Smooth muscle cell (in vitro differentiated cells): ENCODE measurements around the gene ARHGAP29. TPM values are rescaled to one million over a fixed set of nuclear protein-coding genes. Genes with fewer than 3 reads are reported as not detected.

Experiments used
- DNase-seq: peaks from one replicate; lab custom pipeline; 2025; ENCODE audit not compliant: unreplicated experiment; lab: John Stamatoyannopoulos, UW
- H2AFZ ChIP-seq: fragments of 200-600 bp; sonication (generic); 2 replicates; pipeline ENCODE4 v1.6.0; 2016; ENCODE audit warnings: antibody characterized with exemption, low read depth, mild to moderate bottlenecking
- H3F3A ChIP-seq: fragments of 200-600 bp; sonication (generic); 2 replicates; pipeline ENCODE4 v1.6.0; 2017; ENCODE audit warnings: antibody characterized with exemption, low read depth
- H3K27ac ChIP-seq: fragments of 200-600 bp; sonication (generic); 2 replicates; pipeline ENCODE4 v1.5.1; 2016; ENCODE audit warnings: low read depth, mild to moderate bottlenecking
- H3K27me3 ChIP-seq: fragments of 200-600 bp; sonication (generic); 2 replicates; pipeline ENCODE4 v1.6.1; 2016; ENCODE audit warnings: low read depth, mild to moderate bottlenecking
- H3K36me3 ChIP-seq: fragments of 200-600 bp; sonication (generic); 2 replicates; pipeline ENCODE4 v1.5.1; 2016; ENCODE audit warnings: low read depth
- H3K4me1 ChIP-seq: fragments of 200-600 bp; sonication (generic); 2 replicates; pipeline ENCODE4 v1.5.1; 2016; ENCODE audit warnings: low read depth
- H3K4me2 ChIP-seq: fragments of 200-600 bp; sonication (generic); 2 replicates; pipeline ENCODE4 v1.6.0; 2016; ENCODE audit warnings: mild to moderate bottlenecking
- H3K4me3 ChIP-seq: fragments of 200-600 bp; sonication (generic); 2 replicates; pipeline ENCODE4 v1.5.1; 2016; ENCODE audit warnings: mild to moderate bottlenecking
- H3K79me2 ChIP-seq: fragments of 200-600 bp; sonication (generic); 2 replicates; pipeline ENCODE4 v1.6.0; 2016; ENCODE audit warnings: low read depth, mild to moderate bottlenecking
- H3K9ac ChIP-seq: fragments of 200-600 bp; sonication (generic); 2 replicates; pipeline ENCODE4 v1.6.0; 2016; ENCODE audit warnings: low read depth
- H3K9me3 ChIP-seq: fragments of 200-600 bp; sonication (generic); replicated peaks from 2 replicates; pipeline ENCODE4 v1.5.1; 2016; ENCODE audit warnings: low read depth
- H4K20me1 ChIP-seq: fragments of 200-600 bp; sonication (generic); 2 replicates; pipeline ENCODE4 v1.6.0; 2016; ENCODE audit warnings: low read depth
- CTCF ChIP-seq: fragments of 200-600 bp; sonication (generic); IDR thresholded peaks from 2 replicates; pipeline ENCODE4 v1.5.1; 2017; ENCODE audit warnings: borderline replicate concordance, mild to moderate bottlenecking, antibody characterized with exemption; ENCODE audit not compliant: insufficient read depth, poor library complexity, severe bottlenecking
- whole genome bisulfite sequencing: methylation state at CpG from one replicate; pipeline ENCODE4 v1.1.7; 2016; ENCODE audit warnings: low lambda C conversion rate; 5-methylcytosine and 5-hydroxymethylcytosine counted together
- polyA plus RNA-seq: library from polyadenylated mRNA; unstranded; fragments of >200 nt; fragmentation: Nextera tagmentation; extraction: Ambion mirVana; gene quantifications from 2 replicates; pipeline ENCODE4 v1.2.1, GENCODE V29; 2016
- total RNA-seq: library from RNA; depleted of rRNA; stranded (reverse); fragments of >200 nt; gene quantifications from 2 replicates; pipeline ENCODE4 v1.2.3, GENCODE V29; 2014

Gene ARHGAP29
- total and polyA plus RNA-seq, 2 experiments from 2014 or later = 8.0 to 39.9 TPM

- Histone ChIP-seq H3K4me1 (peaks cover 11% of the 10 kb centered on the region), H3F3A (no peaks in the 10 kb centered on the region), H4K20me1 (peaks cover 13% of the 10 kb centered on the region), H3K9me3 (peaks cover 3% of the 10 kb centered on the region), H3K36me3 (peaks cover 4% of the 10 kb centered on the region), H3K79me2 (peaks cover 67% of the 10 kb centered on the region), H3K4me2 (no peak overlapping the region), H3K4me3 (no peak overlapping the region), H3K27me3 (peaks cover 12% of the 10 kb centered on the region), H3K27ac (no peak overlapping the region), H2AFZ (no peak overlapping the region), H3K9ac (no peak overlapping the region)
- no peak for TF ChIP-seq CTCF
- no peak for DNase-seq
These were observed 2.4 kb upstream of the ARHGAP29 start for GRCh38 chr1:94239796-94240195.

- Histone ChIP-seq H3K27ac (no peak overlapping the region), H3K4me1 (peaks cover 11% of the 10 kb centered on the region), H3K79me2 (peaks cover 67% of the 10 kb centered on the region), H3K4me2 (no peak overlapping the region), H4K20me1 (peaks cover 13% of the 10 kb centered on the region), H3K27me3 (peaks cover 12% of the 10 kb centered on the region), H3F3A (no peaks in the 10 kb centered on the region), H3K9me3 (peaks cover 3% of the 10 kb centered on the region), H2AFZ (no peak overlapping the region), H3K36me3 (peaks cover 4% of the 10 kb centered on the region), H3K4me3 (no peak overlapping the region), H3K9ac (no peak overlapping the region)
- WGBS = 90% methylated on average over 3 of the region's 3 CpGs
- TF ChIP-seq CTCF = no peak
- no peak for DNase-seq
These were observed 1.7 kb upstream of the ARHGAP29 start for GRCh38 chr1:94239051-94239450.

GRCh38 chr1:94236630-94237290 is 624 bp downstream of the ARHGAP29 start:
- peak overlapping the region; percentile 36 for H3K9ac ChIP-seq
- peaks cover 11% of the 10 kb centered on the region for H3K4me1 ChIP-seq
- H3K9me3 ChIP-seq = no peaks in the 10 kb centered on the region
- H4K20me1 ChIP-seq = peaks cover 18% of the 10 kb centered on the region
- WGBS = 2% methylated on average over 39 of the region's 39 CpGs
- H3K27ac ChIP-seq = no peak overlapping the region
- no peak for TF ChIP-seq CTCF
- peak overlapping the region; percentile 90 for H2AFZ ChIP-seq
- no peaks in the 10 kb centered on the region for H3K36me3 ChIP-seq
- H3K4me3 ChIP-seq = peak overlapping the region; percentile 84
- peaks cover 70% of the 10 kb centered on the region for H3K79me2 ChIP-seq
- H3K4me2 ChIP-seq = peak overlapping the region; percentile 95
- peaks cover 12% of the 10 kb centered on the region for H3K27me3 ChIP-seq
- no peaks in the 10 kb centered on the region for H3F3A ChIP-seq
- DNase-seq = no peak

GRCh38 chr1:94236013-94236491 is 1.3 kb downstream of the ARHGAP29 start:
- Histone ChIP-seq H3K36me3 (no peaks in the 10 kb centered on the region), H3K9me3 (no peaks in the 10 kb centered on the region), H3F3A (no peaks in the 10 kb centered on the region), H3K4me2 (peak overlapping the region; percentile 95), H3K4me1 (peaks cover 11% of the 10 kb centered on the region), H3K9ac (no peak overlapping the region), H2AFZ (no peak overlapping the region), H3K4me3 (peak overlapping the region; percentile 84), H3K79me2 (peaks cover 75% of the 10 kb centered on the region), H3K27ac (no peak overlapping the region), H4K20me1 (peaks cover 22% of the 10 kb centered on the region), H3K27me3 (peaks cover 12% of the 10 kb centered on the region)
- TF ChIP-seq CTCF = no peak
- WGBS = 2% methylated on average over 6 of the region's 6 CpGs
- no peak for DNase-seq
